SKM-1 (cell line): ENCODE data around the gene SRC.

Source experiments
- DNase-seq: peaks from one replicate; lab custom pipeline; 2025; ENCODE audit not compliant: unreplicated experiment; lab: John Stamatoyannopoulos, UW

SRC gene

GRCh38 chr20:37393196-37393862 is 47.4 kb downstream of the SRC start:
- DNase-seq: no peak

GRCh38 chr20:37393863-37394542 is 48.1 kb downstream of the SRC start:
- no peak for DNase-seq

DNA sequence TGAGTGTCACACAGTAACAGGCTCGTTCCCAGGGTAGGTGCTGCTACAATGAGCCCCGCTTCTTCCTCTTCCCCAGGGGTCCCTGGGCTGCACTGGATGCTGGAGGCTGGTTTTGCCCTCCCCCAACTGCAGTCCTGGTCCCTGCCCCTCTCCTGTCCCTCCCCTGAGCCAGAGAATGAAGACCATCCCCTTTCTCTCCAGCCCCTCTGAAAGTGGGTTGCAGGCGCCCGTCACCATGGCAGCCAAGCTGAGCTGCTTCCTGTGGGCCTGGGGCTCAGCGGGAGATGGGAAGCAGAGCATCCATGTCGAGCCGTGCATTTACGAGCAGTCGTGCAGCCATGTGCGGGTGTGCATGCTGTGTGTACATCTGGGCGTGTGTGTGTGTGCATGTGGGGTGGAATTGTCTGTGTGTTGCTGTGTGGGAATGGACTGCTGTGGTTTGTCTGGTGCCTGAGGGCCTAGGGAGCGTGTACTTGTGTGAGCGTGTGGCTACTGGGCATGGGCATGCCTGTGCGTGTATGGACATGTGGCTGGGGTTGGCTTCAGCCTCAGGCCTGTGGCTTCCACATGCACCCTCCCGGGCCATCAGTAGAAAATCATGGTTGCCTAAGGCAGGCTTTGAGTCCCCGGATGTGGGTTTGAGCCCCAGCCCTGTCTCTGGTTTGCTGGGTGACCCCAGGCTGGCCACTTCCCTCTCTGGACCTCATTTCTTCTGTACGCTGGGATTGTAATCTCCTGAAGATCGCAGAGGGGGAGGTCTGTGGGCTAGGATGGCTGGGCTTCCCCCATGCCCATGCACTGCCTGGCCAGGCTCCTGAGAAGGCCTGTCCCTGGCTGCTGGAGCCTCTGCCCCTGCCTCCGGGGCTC is 48.8 kb downstream of the SRC start:
- peak; percentile 60 for DNase-seq

GRCh38 chr20:37395410-37395797 is 49.5 kb downstream of the SRC start:
- no peak for DNase-seq

DNA sequence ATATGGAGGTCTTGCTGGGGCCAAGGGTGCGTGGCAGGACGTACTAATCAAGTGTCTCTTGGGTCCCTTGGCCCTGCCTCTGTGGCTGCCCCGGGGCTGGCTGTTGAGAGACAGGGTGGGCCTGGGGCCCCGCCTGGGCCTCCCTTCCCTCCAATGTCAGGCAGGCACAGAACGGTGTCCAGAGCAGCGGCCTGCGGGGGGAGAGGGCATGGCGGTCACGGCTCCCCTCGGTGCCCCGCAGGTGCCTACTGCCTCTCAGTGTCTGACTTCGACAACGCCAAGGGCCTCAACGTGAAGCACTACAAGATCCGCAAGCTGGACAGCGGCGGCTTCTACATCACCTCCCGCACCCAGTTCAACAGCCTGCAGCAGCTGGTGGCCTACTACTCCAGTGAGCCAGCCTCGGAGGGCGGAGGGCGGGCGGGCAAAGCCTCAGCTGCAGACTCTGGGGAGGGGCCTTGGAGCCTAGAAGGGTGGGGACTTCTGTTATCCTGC is 50.0 kb downstream of the SRC start:
- DNase-seq: no peak

DNA sequence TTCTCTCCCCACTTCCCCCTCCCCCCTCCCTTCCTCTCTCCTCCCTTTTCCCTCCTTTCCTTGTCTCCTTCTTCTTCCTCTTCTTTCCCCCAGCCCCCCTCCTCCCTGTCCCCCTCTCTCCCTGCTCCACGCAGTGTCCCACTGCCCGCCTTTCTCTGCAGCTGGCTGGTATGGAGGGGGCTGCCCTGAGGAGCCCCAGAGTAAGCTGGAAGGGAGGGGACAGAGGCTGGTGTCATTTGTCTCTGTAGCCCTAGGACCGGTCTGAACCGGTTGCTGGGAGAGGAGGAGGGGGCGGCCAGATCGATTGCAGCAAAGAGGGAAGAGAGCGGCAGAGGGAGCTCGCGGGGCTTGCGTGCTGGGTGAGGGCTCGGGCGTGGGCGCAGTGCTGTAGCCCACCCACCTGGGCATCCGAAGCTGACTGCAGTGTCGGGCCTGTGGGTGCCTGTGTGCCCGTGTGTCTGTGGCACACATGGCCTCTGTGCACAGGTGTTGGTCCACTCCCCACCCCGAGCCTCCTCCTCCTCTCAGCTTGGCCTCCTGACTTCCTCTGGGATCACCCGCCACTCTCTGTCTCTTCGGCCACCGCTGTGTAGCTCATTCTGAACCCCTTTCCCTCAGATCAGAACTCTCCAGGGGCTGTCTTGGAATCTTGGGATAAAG is 50.6 kb downstream of the SRC start:
- DNase-seq: no peak

- no peak for DNase-seq
Measured at GRCh38 chr20:37397076-37397953, 51.4 kb downstream of the SRC start.

GRCh38 chr20:37397954-37398749 is 52.2 kb downstream of the SRC start:
- no peak for DNase-seq

DNA sequence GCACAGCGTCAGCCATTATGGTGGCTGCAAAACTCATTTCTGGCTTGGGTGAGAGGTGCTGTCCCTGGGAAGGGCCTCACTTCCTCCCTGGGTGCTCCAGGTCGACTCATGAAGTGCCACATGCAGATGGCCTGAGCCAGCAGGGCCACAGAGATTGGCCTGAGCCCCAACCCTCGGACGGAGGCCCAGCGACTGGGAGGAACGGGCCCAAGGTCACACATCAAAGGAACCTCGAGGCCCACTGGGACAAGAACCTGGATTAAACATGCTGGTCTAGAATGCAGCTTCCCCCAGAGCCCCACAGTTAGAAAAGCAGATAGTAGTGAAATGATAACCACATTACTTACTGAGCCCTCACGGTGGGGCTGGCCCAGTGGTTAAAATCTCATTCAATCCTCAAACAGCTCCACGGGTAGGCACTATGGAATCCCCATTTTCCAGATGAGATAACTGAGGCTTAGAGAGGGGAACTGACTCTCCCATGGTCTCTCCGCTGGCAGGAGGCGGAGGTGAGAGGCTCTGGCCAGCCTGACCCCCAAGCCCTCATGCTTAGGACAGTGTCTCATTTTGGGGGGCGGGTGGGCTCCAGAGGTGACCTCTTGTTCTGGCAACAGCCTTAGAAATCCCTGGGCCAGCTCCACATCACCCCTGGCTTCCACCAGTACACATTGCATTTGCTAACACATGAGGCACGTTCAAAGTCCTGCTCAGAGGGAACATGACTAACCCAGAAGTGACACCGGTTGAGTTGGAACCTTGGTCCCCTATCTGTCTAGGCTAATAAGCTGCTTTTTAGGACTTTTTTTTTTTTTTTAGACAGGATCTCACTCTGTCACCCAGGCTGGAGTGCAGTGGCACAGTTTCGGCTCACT is 53.0 kb downstream of the SRC start:
- no peak for DNase-seq

DNA sequence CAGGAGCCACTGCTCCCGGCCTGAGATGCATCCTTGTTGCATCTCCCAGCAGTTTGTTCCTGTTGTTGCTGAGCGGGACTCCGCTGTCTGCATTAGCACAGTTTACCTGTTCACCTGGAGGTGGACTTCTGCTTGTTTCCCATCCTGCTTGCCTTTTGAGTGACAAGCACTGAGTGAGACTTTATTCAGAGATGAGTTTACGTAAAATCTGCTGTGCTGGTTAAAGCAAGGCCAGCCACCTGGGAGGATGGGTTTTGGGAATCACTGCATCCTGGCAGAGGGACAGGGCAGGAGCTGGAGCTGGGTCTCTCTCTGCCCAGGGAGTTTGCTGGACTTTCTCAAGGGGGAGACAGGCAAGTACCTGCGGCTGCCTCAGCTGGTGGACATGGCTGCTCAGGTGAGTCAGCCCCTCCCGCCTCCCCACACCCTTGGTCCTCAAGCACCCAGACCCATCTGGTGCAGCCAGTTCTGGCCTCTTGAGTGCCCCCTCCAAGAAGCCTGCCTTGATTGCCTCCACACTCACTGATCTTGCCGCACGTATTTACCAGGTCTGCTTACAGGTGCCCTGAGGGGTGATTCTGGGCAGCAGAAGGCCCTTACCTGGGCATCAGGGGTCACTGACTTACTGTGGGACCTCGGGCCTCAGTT is 55.5 kb downstream of the SRC start:
- DNase-seq: no peak

- no peak for DNase-seq
Measured at GRCh38 chr20:37401930-37402675, 56.2 kb downstream of the SRC start.

- no peak for DNase-seq
Measured at GRCh38 chr20:37403107-37404033, 57.4 kb downstream of the SRC start.

DNA sequence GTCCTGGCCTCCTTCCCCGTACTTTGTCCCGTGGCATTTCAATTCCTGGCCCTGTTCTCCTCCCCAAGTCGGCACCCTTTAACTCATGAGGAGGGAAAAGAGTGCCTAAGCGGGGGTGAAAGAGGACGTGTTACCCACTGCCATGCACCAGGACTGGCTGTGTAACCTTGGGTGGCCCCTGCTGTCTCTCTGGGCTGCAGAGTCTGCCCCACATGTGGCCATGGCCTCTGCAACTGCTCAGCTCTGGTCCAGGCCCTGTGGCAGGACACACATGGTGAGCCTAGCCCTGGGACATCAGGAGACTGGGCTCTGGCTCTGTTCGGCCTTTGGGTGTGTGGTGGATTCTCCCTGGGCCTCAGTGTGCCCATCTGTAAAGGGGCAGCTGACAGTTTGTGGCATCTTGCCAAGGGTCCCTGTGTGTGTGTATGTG is 58.5 kb downstream of the SRC start:
- DNase-seq: no peak

DNA sequence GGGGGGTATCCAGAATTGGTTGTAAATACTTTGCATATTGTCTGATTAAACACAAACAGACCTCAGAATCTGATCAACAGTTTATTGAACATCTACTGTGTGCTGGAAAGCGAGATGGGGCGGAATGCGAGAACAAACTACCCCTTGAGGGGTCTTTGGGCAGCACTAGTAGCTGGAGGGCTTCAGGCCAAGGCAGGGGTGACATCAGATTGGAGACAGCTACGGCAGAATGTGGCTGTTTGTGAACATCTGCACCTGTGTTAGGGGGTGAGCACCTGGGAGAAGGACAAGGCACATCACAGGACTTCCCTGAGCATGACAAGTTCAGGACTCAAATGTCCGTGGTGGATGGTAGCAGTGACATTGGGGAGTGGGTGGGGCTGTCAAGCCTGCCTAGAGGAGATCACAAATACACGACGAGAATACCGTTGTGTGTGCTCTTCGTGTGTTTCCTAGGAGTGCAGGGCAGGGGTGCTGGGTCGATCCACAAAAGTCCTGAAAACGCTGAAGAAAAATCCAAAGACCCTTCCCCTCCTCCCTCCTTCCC is 59.5 kb downstream of the SRC start:
- no peak for DNase-seq

GRCh38 chr20:37406010-37406998 is 60.4 kb downstream of the SRC start:
- DNase-seq: no peak
